CD4-positive, alpha-beta T cell (primary cell): Measurements from ENCODE around the gene MYO1A. TPM values are rescaled to one million over a fixed set of nuclear protein-coding genes. Genes with fewer than 3 reads are reported as not detected.

Experiments
- ATAC-seq: fragments of 200-7000 bp; cut with Tn5 transposase; one replicate; pipeline ENCODE4 v1.10.0; 2022; ENCODE audit warnings: mild to moderate bottlenecking; ENCODE audit not compliant: poor library complexity
- CTCF ChIA-PET: fragments of 350-600 bp; sonication (Branson Sonifier 250); formaldehyde crosslinking; loops from one replicate; lab custom pipeline; 2021; ENCODE audit warnings: antibody characterized with exemption, inconsistent platforms; lab: Charles Lee
- POLR2A ChIA-PET: fragments of 350-600 bp; sonication (Branson Sonifier 250); formaldehyde crosslinking; loops from one replicate; lab custom pipeline; 2021; ENCODE audit warnings: antibody characterized with exemption, inconsistent platforms; lab: Charles Lee
- DNase-seq, 14 experiments: peaks; one replicate each; pipeline ENCODE4 v3.0.0-alpha.2; 2013 to 2020; ENCODE audit warnings: mixed read lengths in 2 of 14
- H3K27ac ChIP-seq, 2 donors: one replicate each; pipeline versions ENCODE4 v1.5.1 to v1.7.0; 2013; ENCODE audit warnings: low read length in 2 of 2, low read depth in 1 of 2, mild to moderate bottlenecking in 1 of 2
- H3K27me3 ChIP-seq, 2 experiments: 1 replicate in 1 of 2; 2 replicates in 1 of 2; pipeline versions ENCODE4 v1.6.1 to v1.7.0; 2013; ENCODE audit warnings: low read length in 2 of 2, control low read depth in 1 of 2, mild to moderate bottlenecking in 1 of 2, moderate library complexity in 1 of 2; ENCODE audit not compliant: insufficient read depth in 2 of 2, control insufficient read depth in 1 of 2
- H3K36me3 ChIP-seq: one replicate; pipeline ENCODE4 v1.6.1; 2013; ENCODE audit warnings: low read length, control low read depth; ENCODE audit not compliant: insufficient read depth
- H3K4me1 ChIP-seq: one replicate; pipeline ENCODE4 v1.6.1; 2013; ENCODE audit warnings: low read length, control low read depth; ENCODE audit not compliant: insufficient read depth
- H3K4me3 ChIP-seq: one replicate; pipeline ENCODE4 v1.5.1; 2013; ENCODE audit warnings: mild to moderate bottlenecking, low read length, moderate library complexity
- H3K9me3 ChIP-seq, 2 experiments: 1 replicate in 1 of 2; 2 replicates in 1 of 2; pipeline versions ENCODE4 v1.6.1 to v1.7.0; 2013; ENCODE audit warnings: low read length in 2 of 2, mild to moderate bottlenecking in 2 of 2, control low read depth in 1 of 2, moderate library complexity in 1 of 2; ENCODE audit not compliant: control insufficient read depth in 1 of 2, insufficient read depth in 1 of 2
- H3K27ac Mint-ChIP-seq: one replicate; pipeline ENCODE4 v1.8.0; 2020; ENCODE audit warnings: mixed read lengths
- H3K27me3 Mint-ChIP-seq: one replicate; pipeline ENCODE4 v1.8.0; 2021; ENCODE audit warnings: mixed read lengths
- H3K36me3 Mint-ChIP-seq: one replicate; pipeline ENCODE4 v1.8.0; 2021; ENCODE audit warnings: low read depth, mixed read lengths
- H3K4me1 Mint-ChIP-seq: one replicate; pipeline ENCODE4 v1.8.0; 2021; ENCODE audit warnings: low read depth, mixed read lengths
- H3K4me3 Mint-ChIP-seq: one replicate; pipeline ENCODE4 v1.8.0; 2020; ENCODE audit warnings: mild to moderate bottlenecking, mixed read lengths
- H3K9me3 Mint-ChIP-seq: one replicate; pipeline ENCODE4 v1.8.0; 2020; ENCODE audit warnings: mixed read lengths
- CTCF ChIP-seq: fragments of 200-600 bp; IDR thresholded peaks from one replicate; pipeline ENCODE4 v1.8.0; 2022; ENCODE audit warnings: antibody characterized with exemption, mild to moderate bottlenecking
- intact Hi-C, 2 experiments: fragments of 100-400 bp; cut with DNase I in 1 of 2; cut with micrococcal nuclease in 1 of 2; formaldehyde crosslinking; loops; one replicate each; pipeline versions ENCODE4 v1.15.1 to v1.9.0; 2023 to 2025; cut with DNase I, micrococcal nuclease
- total RNA-seq, 174 experiments: library from RNA in 2 of 174; stranded (reverse) in 2 of 174; gene quantifications; one replicate each; pipeline ENCODE4 v1.2.3 and lab custom pipeline; 2021 to 2026

MYO1A gene
- total RNA-seq, 2 experiments from 2014 or later, result 1.0 to 1.1 TPM

DNA sequence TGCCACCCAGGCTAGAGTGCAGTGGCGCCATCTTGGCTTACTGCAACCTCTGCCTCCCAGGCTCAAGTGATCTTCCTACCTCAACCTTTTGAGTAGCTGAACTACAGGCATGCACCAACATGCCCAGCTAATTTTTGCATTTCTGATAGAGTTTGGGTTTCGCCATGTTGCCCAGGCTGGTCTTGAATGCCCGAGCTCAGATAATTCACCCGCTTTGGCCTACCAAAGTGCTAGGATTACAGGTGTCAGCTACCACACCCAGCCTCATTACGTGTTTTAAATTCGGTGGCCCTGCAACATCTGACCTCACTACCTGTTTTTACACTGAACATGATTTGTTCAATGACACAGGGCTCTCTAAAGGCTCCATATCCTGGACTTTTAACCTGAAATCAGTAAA is 69.7 kb downstream of the MYO1A start:
- H3K27ac ChIP-seq, result no peak overlapping the region
- H3K9me3 Mint-ChIP-seq, result no peaks in the 10 kb centered on the region
- no peaks in the 10 kb centered on the region for H3K4me1 Mint-ChIP-seq
- H3K27me3 ChIP-seq, result no peaks in the 10 kb centered on the region
- H3K4me1 ChIP-seq, result no peaks in the 10 kb centered on the region
- no peak overlapping the region for H3K4me3 ChIP-seq
- H3K36me3 ChIP-seq, result no peaks in the 10 kb centered on the region
- no peak overlapping the region for H3K4me3 Mint-ChIP-seq
- POLR2A ChIA-PET, result no interaction called here
- H3K27ac Mint-ChIP-seq, result no peak overlapping the region
- no peaks in the 10 kb centered on the region for H3K36me3 Mint-ChIP-seq
- TF ChIP-seq CTCF, result no peak
- ATAC-seq (no peak), DNase-seq (no peak)
- H3K27me3 Mint-ChIP-seq, result no peaks in the 10 kb centered on the region
- no peaks in the 10 kb centered on the region for H3K9me3 ChIP-seq
- intact Hi-C loops, result no loop called here
- CTCF ChIA-PET, result interaction anchor here (0.6 kb wide), 1 partner anchor 224 kb away, joined by 3 read pairs; no protein-coding TSS in a partner anchor

- Histone ChIP-seq H3K36me3 (no peaks in the 10 kb centered on the region), H3K27me3 (no peaks in the 10 kb centered on the region), H3K4me3 (no peak overlapping the region), H3K9me3 (no peaks in the 10 kb centered on the region), H3K27ac (no peak overlapping the region), H3K4me1 (no peaks in the 10 kb centered on the region)
- Mint-ChIP-seq H3K36me3 (no peaks in the 10 kb centered on the region), H3K27ac (no peak overlapping the region), H3K27me3 (no peaks in the 10 kb centered on the region), H3K4me1 (no peaks in the 10 kb centered on the region), H3K9me3 (no peaks in the 10 kb centered on the region), H3K4me3 (no peak overlapping the region)
- ChIA-PET CTCF (no interaction called here), POLR2A (no interaction called here)
- ATAC-seq (no peak), DNase-seq (no peak)
- intact Hi-C loops, result no loop called here
- no peak for TF ChIP-seq CTCF
Measured at GRCh38 chr12:56979628-56980027, 70.3 kb downstream of the MYO1A start.

Other genes with a start within 250 kb of the MYO1A start
- gene SDR9C7, start 115.7 kb downstream of the MYO1A start, total RNA-seq, result not detected
- gene RDH16, start 92.5 kb downstream of the MYO1A start, total RNA-seq, result under 1 TPM; 0.30 to 0.34 TPM
- 1 to 10 TPM; 6.9 to 8.0 TPM for gene ZBTB39, start 43.6 kb downstream of the MYO1A start, total RNA-seq
- gene TAC3, start 33.6 kb downstream of the MYO1A start, total RNA-seq, result not detected
- gene NEMP1, start 28.7 kb upstream of the MYO1A start, total RNA-seq, result 1 to 10 TPM; 7.2 to 9.9 TPM
- 1 to 10 TPM; 4.8 to 6.1 TPM for gene NAB2, start 39.0 kb upstream of the MYO1A start, total RNA-seq
- 100 to 1,000 TPM; 133 to 144 TPM for gene STAT6, start 61.2 kb upstream of the MYO1A start, total RNA-seq
- gene LRP1, start 78.4 kb upstream of the MYO1A start, total RNA-seq, result 1 to 10 TPM; 6.6 to 8.5 TPM
- not detected for gene LRP1-AS, start 97.5 kb upstream of the MYO1A start, total RNA-seq
- gene NXPH4, start 166.7 kb upstream of the MYO1A start, total RNA-seq, result not detected
- gene SHMT2, start 179.6 kb upstream of the MYO1A start, total RNA-seq, result 10 to 100 TPM; 21.3 to 22.2 TPM
- gene STAC3, start 201.1 kb upstream of the MYO1A start, total RNA-seq, result 1 to 10 TPM; 2.0 to 3.0 TPM